Measurements from ENCODE around the gene ADGRE1.

The ADGRE1 gene

GRCh38 chr19:6958791-6959190 lies 71.4 kb downstream of the ADGRE1 start:
- no peak for DNase-seq (ENCODE audit: low spot score)

- DNase-seq (ENCODE audit: low spot score), result no peak
These were observed 76.0 kb downstream of the ADGRE1 start for GRCh38 chr19:6963244-6963852.

- DNase-seq (ENCODE audit: low spot score), result no peak
These were observed 76.6 kb downstream of the ADGRE1 start for GRCh38 chr19:6963937-6964336.

GRCh38 chr19:6967967-6968366 lies 80.6 kb downstream of the ADGRE1 start:
- no peak for DNase-seq (ENCODE audit: low spot score)

GRCh38 chr19:6969490-6969889 lies 82.1 kb downstream of the ADGRE1 start:
- DNase-seq (ENCODE audit: low spot score), result no peak

GRCh38 chr19:6970021-6970420 lies 82.6 kb downstream of the ADGRE1 start:
- no peak for DNase-seq (ENCODE audit: low spot score)

GRCh38 chr19:6970443-6970842 lies 83.1 kb downstream of the ADGRE1 start:
- DNase-seq (ENCODE audit: low spot score), result no peak

GRCh38 chr19:6971366-6971765 lies 84.0 kb downstream of the ADGRE1 start:
- DNase-seq (ENCODE audit: low spot score), result no peak

- no peak for DNase-seq (ENCODE audit: low spot score)
These were observed 88.8 kb downstream of the ADGRE1 start for GRCh38 chr19:6976197-6976596.

GRCh38 chr19:6979399-6979798 lies 92.0 kb downstream of the ADGRE1 start:
- no peak for DNase-seq (ENCODE audit: low spot score)

- no peak for DNase-seq (ENCODE audit: low spot score)
These were observed 96.1 kb downstream of the ADGRE1 start for GRCh38 chr19:6983448-6983847.

- no peak for DNase-seq (ENCODE audit: low spot score)
These were observed 100.5 kb downstream of the ADGRE1 start for GRCh38 chr19:6987850-6988249.

GRCh38 chr19:6988257-6988656 lies 100.9 kb downstream of the ADGRE1 start:
- no peak for DNase-seq (ENCODE audit: low spot score)

All from AG08395 (cell line).